K562 (cell line): ENCODE data around the gene SAP30BP. TPM values are rescaled to one million over a fixed set of nuclear protein-coding genes. Genes with fewer than 3 reads are reported as not detected.

ENCODE experiments used
- ATAC-seq: fragments of 200-7000 bp; cut with Tn5 transposase; 3 replicates; pipeline ENCODE4 v1.9.1; 2020; ENCODE audit warnings: moderate library complexity
- BruUV-seq: library from RNA; stranded (reverse); fragments of 400-500 nt; replicated peaks from 2 replicates; lab custom pipeline; 2021; lab: Mats Ljungman, UMichigan
- CTCF ChIA-PET: fragments of 300-600 bp; formaldehyde crosslinking; extraction: SDS; loops from one replicate; lab custom pipeline; 2021; ENCODE audit warnings: low intra/inter-chr PET ratio; lab: Yijun Ruan, JAX
- POLR2A ChIA-PET: fragments of 300-600, 350-650 bp; sonication (Branson Sonifier 250); formaldehyde crosslinking; extraction: SDS; loops from one replicate; lab custom pipeline; 2021; ENCODE audit warnings: antibody characterized with exemption, inconsistent platforms; lab: Yijun Ruan, JAX
- DNase-seq, 4 experiments: peaks; one replicate each; pipeline versions ENCODE4 v3.0.0 to v3.0.0-alpha.2; 2011 to 2018; ENCODE audit warnings: low spot score in 3 of 4, mixed read lengths in 3 of 4; ENCODE audit errors: extremely low read depth in 1 of 4
- FAIRE-seq: peaks from 2 replicates; lab custom pipeline; 2011; peaks lifted over from hg19 to GRCh38; lab: Jason Lieb, UNC
- H2AFZ ChIP-seq: 2 replicates; pipeline ENCODE4 v1.6.0; 2011; ENCODE audit warnings: low read depth, low read length, control low read depth, inconsistent platforms
- H3K27ac ChIP-seq: fragments of 200-600 bp; 3 replicates; pipeline ENCODE4 v1.8.0; 2011; ENCODE audit warnings: low read depth, mild to moderate bottlenecking, control low read depth, inconsistent platforms, low read length, moderate library complexity, mixed read lengths; ENCODE audit errors: extremely low read depth
- H3K27me3 ChIP-seq, 2 experiments: fragments of 300-600 bp in 1 of 2; 2 replicates in 1 of 2; 3 replicates in 1 of 2; pipeline versions ENCODE4 v1.6.0 to v1.8.0; 2011; ENCODE audit warnings: inconsistent platforms in 2 of 2, low read length in 2 of 2, mild to moderate bottlenecking in 1 of 2, mixed read lengths in 1 of 2, moderate library complexity in 1 of 2; ENCODE audit not compliant: control insufficient read depth in 2 of 2, insufficient read depth in 2 of 2
- H3K36me3 ChIP-seq: fragments of 300-600 bp; 3 replicates; pipeline ENCODE4 v1.8.0; 2011; ENCODE audit warnings: mild to moderate bottlenecking, low read length, inconsistent platforms; ENCODE audit not compliant: control insufficient read depth, insufficient read depth
- H3K4me1 ChIP-seq, 2 experiments: fragments of 200-600 bp in 1 of 2; replicated peaks in 1 of 2; 2 replicates in 1 of 2; 3 replicates in 1 of 2; pipeline versions ENCODE4 v1.5.1 to v1.8.0; 2011; ENCODE audit warnings: inconsistent platforms in 2 of 2, low read length in 2 of 2, mild to moderate bottlenecking in 1 of 2, mixed read lengths in 1 of 2, moderate library complexity in 1 of 2; ENCODE audit not compliant: control insufficient read depth in 2 of 2, insufficient read depth in 2 of 2
- H3K4me2 ChIP-seq: 2 replicates; pipeline ENCODE4 v1.6.1; 2011; ENCODE audit warnings: low read length, control low read depth, inconsistent platforms, mixed read lengths; ENCODE audit not compliant: insufficient read depth
- H3K4me3 ChIP-seq: fragments of 200-600 bp; sonication (generic), shearing (Covaris generic); 2 replicates; pipeline ENCODE4 v1.5.1; 2016; ENCODE audit warnings: control low read depth, inconsistent platforms
- H3K79me2 ChIP-seq: fragments of 200-600 bp; 3 replicates; pipeline ENCODE4 v1.8.0; 2011; ENCODE audit warnings: low read length, inconsistent platforms; ENCODE audit not compliant: control insufficient read depth, insufficient read depth
- H3K9ac ChIP-seq, 2 experiments: 2 replicates each; pipeline versions ENCODE4 v1.6.0 to v1.6.1; 2011; ENCODE audit warnings: low read depth in 2 of 2, low read length in 2 of 2, control low read depth in 1 of 2, inconsistent platforms in 1 of 2, mild to moderate bottlenecking in 1 of 2, mixed read lengths in 1 of 2; ENCODE audit not compliant: insufficient read depth in 1 of 2
- H3K9me1 ChIP-seq: one replicate; pipeline ENCODE4 v1.6.0; 2011; ENCODE audit warnings: inconsistent platforms, mild to moderate bottlenecking, low read length, moderate library complexity; ENCODE audit not compliant: control insufficient read depth, insufficient read depth
- H3K9me3 ChIP-seq: replicated peaks from 2 replicates; pipeline ENCODE4 v1.5.1; 2011; ENCODE audit warnings: low read depth, low read length, inconsistent platforms; ENCODE audit not compliant: control insufficient read depth, insufficient read depth
- H4K20me1 ChIP-seq: replicated peaks from 2 replicates; pipeline ENCODE4 v1.6.1; 2011; ENCODE audit warnings: low read length, inconsistent platforms, mixed read lengths; ENCODE audit not compliant: control insufficient read depth, insufficient read depth
- NR2C2 ChIP-seq, 2 experiments: fragments of 200-800 bp in 1 of 2; sonication (Bioruptor generic) in 1 of 2; sonication (generic) in 1 of 2; formaldehyde crosslinking in 1 of 2; IDR thresholded peaks; 2 replicates each; pipeline versions ENCODE4 v1.6.1 to v1.8.0; 2016 to 2022; ENCODE audit warnings: mild to moderate bottlenecking in 1 of 2, missing compliant biosample characterization in 1 of 2, missing genetic modification characterization in 1 of 2, missing genetic modification reagents in 1 of 2
- RAD51 ChIP-seq: fragments of 450-650 bp; IDR thresholded peaks from 2 replicates; pipeline ENCODE4 v1.7.1; 2016; ENCODE audit warnings: low read depth, mild to moderate bottlenecking, borderline replicate concordance
- TGIF2 ChIP-seq: sonication (generic); formaldehyde crosslinking; IDR thresholded peaks from 2 replicates; pipeline ENCODE4 v1.8.1; 2022; ENCODE audit warnings: mild to moderate bottlenecking, missing genetic modification reagents, moderate library complexity
- ZNF79 ChIP-seq: fragments of 250-450 bp; sonication (Bioruptor Pico); IDR thresholded peaks from 2 replicates; pipeline ENCODE4 v1.4.0; 2020; ENCODE audit warnings: low read depth, mild to moderate bottlenecking, moderate library complexity
- WGBS: fragments of 100-300 bp; shearing (Covaris generic); methylation state at CpG from one replicate; pipeline ENCODE4 v1.1.6; 2016; ENCODE audit warnings: low coverage, mixed read lengths; ENCODE audit not compliant: insufficient coverage; ENCODE audit errors: missing lambda C conversion rate; 5-methylcytosine and 5-hydroxymethylcytosine counted together
- in situ Hi-C: fragments of 300-500 bp; cut with MboI; formaldehyde crosslinking; loops from 4 replicates; pipeline ENCODE4 v1.15.0; 2018; ENCODE audit warnings: inconsistent platforms, mixed read lengths
- intact Hi-C: fragments of 100-400 bp; cut with micrococcal nuclease; formaldehyde crosslinking; loops from 2 replicates; pipeline ENCODE4 v1.14.2; 2022
- polyA plus RNA-seq, 8 experiments: library from polyadenylated mRNA; depleted of rRNA in 4 of 8; stranded (reverse) in 5 of 8; unstranded in 3 of 8; fragments of >200 nt; fragmentation: Nextera tagmentation in 2 of 8; fragmentation: Illumina TruSeq in 1 of 8; extraction: Ambion mirVana in 2 of 8; extraction: Trizol in 1 of 8; gene quantifications; 2 replicates each; pipeline versions ENCODE4 v1.2.1 to v1.2.3, GENCODE V29; 2011 to 2014; ENCODE audit warnings: inconsistent platforms in 1 of 8, missing spikeins in 1 of 8
- total RNA-seq, 7 experiments: library from RNA; depleted of rRNA in 6 of 7; stranded (reverse); fragments of >200 nt in 6 of 7; fragmentation: Illumina TruSeq in 2 of 7; extraction: Trizol in 2 of 7; gene quantifications; 2 replicates each; pipeline versions ENCODE4 v1.2.1 to v1.2.3, GENCODE V29; 2011 to 2021; ENCODE audit warnings: low replicate concordance in 1 of 7
- TF ChIP-seq, protein P1 (sequence below): sonication (generic); formaldehyde crosslinking; IDR thresholded peaks from 2 replicates; pipeline ENCODE4 v1.9.0; 2022; ENCODE audit warnings: mild to moderate bottlenecking, missing genetic modification reagents
- TF ChIP-seq, protein P2 (sequence below): sonication (generic); formaldehyde crosslinking; IDR thresholded peaks from 2 replicates; pipeline ENCODE4 v1.8.1; 2023; ENCODE audit warnings: mild to moderate bottlenecking, missing genetic modification reagents
- TF ChIP-seq, protein P3 (sequence below): fragments of 450-650 bp; IDR thresholded peaks from 2 replicates; pipeline ENCODE4 v1.6.1; 2016; ENCODE audit warnings: mild to moderate bottlenecking, moderate library complexity

The SAP30BP gene
- total and polyA plus RNA-seq, 9 of the 15 experiments (the other 6 are each of a cell fraction or from before 2014, with no cell fraction given): 45.3 to 154 (median 71.7) TPM

- WGBS: 36% methylated on average over 13 of the region's 14 CpGs
- ChIA-PET POLR2A (interaction anchor here (0.6 to 1.4 kb wide), 9 partner anchors 9 to 750 kb away, joined by 3 to 7 read pairs (median 3); partner anchors contain the start of gene CDR2L), CTCF (no interaction called here)
- Histone ChIP-seq H3K36me3 (no peaks in the 10 kb centered on the region), H3K4me3 (no peak overlapping the region), H3K9ac (peak overlapping the region in 1 of 2 experiments; percentile 28; a peak in 1 of 4 replicates), H3K9me1 (peaks cover 4% of the 10 kb centered on the region), H2AFZ (peak overlapping the region; percentile 35; the same call in 1 of the 2 replicates), H3K4me2 (no peak overlapping the region), H4K20me1 (peaks cover 3% of the 10 kb centered on the region; the same call in 1 of the 2 replicates), H3K79me2 (no peaks in the 10 kb centered on the region), H3K4me1 (peaks cover 0 to 51% of the 10 kb centered on the region in 2 experiments; a peak in 2 of 5 replicates), H3K9me3 (no peaks in the 10 kb centered on the region), H3K27me3 (peaks cover 0 to 5% of the 10 kb centered on the region in 2 experiments; a peak in 2 of 5 replicates), H3K27ac (no peak overlapping the region)
- FAIRE-seq (no peak), ATAC-seq (peak; percentile 41; the same call in 2 of the 3 replicates), DNase-seq (peak in 3 of 4 experiments; percentile 37 to 54 (median 48))
- intact Hi-C loops (no loop called here), in situ Hi-C loops (no loop called here)
- no TSS peak for BruUV-seq
- TF ChIP-seq NR2C2 (CRISPR knock-in tag; IDR thresholded peaks at IDR 0.05) (no peak), NR2C2 (tag; IDR thresholded peaks at IDR 0.05) (peak; percentile 67), ZNF79 (no peak), TGIF2 (CRISPR knock-in tag) (no peak), RAD51 (peak; percentile 78)
- TF ChIP-seq, protein P1, sequence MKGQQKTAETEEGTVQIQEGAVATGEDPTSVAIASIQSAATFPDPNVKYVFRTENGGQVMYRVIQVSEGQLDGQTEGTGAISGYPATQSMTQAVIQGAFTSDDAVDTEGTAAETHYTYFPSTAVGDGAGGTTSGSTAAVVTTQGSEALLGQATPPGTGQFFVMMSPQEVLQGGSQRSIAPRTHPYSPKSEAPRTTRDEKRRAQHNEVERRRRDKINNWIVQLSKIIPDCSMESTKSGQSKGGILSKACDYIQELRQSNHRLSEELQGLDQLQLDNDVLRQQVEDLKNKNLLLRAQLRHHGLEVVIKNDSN (CRISPR knock-in tag): peak; percentile 87
- TF ChIP-seq, protein P2, sequence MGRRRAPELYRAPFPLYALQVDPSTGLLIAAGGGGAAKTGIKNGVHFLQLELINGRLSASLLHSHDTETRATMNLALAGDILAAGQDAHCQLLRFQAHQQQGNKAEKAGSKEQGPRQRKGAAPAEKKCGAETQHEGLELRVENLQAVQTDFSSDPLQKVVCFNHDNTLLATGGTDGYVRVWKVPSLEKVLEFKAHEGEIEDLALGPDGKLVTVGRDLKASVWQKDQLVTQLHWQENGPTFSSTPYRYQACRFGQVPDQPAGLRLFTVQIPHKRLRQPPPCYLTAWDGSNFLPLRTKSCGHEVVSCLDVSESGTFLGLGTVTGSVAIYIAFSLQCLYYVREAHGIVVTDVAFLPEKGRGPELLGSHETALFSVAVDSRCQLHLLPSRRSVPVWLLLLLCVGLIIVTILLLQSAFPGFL: no peak
- TF ChIP-seq, protein P3, sequence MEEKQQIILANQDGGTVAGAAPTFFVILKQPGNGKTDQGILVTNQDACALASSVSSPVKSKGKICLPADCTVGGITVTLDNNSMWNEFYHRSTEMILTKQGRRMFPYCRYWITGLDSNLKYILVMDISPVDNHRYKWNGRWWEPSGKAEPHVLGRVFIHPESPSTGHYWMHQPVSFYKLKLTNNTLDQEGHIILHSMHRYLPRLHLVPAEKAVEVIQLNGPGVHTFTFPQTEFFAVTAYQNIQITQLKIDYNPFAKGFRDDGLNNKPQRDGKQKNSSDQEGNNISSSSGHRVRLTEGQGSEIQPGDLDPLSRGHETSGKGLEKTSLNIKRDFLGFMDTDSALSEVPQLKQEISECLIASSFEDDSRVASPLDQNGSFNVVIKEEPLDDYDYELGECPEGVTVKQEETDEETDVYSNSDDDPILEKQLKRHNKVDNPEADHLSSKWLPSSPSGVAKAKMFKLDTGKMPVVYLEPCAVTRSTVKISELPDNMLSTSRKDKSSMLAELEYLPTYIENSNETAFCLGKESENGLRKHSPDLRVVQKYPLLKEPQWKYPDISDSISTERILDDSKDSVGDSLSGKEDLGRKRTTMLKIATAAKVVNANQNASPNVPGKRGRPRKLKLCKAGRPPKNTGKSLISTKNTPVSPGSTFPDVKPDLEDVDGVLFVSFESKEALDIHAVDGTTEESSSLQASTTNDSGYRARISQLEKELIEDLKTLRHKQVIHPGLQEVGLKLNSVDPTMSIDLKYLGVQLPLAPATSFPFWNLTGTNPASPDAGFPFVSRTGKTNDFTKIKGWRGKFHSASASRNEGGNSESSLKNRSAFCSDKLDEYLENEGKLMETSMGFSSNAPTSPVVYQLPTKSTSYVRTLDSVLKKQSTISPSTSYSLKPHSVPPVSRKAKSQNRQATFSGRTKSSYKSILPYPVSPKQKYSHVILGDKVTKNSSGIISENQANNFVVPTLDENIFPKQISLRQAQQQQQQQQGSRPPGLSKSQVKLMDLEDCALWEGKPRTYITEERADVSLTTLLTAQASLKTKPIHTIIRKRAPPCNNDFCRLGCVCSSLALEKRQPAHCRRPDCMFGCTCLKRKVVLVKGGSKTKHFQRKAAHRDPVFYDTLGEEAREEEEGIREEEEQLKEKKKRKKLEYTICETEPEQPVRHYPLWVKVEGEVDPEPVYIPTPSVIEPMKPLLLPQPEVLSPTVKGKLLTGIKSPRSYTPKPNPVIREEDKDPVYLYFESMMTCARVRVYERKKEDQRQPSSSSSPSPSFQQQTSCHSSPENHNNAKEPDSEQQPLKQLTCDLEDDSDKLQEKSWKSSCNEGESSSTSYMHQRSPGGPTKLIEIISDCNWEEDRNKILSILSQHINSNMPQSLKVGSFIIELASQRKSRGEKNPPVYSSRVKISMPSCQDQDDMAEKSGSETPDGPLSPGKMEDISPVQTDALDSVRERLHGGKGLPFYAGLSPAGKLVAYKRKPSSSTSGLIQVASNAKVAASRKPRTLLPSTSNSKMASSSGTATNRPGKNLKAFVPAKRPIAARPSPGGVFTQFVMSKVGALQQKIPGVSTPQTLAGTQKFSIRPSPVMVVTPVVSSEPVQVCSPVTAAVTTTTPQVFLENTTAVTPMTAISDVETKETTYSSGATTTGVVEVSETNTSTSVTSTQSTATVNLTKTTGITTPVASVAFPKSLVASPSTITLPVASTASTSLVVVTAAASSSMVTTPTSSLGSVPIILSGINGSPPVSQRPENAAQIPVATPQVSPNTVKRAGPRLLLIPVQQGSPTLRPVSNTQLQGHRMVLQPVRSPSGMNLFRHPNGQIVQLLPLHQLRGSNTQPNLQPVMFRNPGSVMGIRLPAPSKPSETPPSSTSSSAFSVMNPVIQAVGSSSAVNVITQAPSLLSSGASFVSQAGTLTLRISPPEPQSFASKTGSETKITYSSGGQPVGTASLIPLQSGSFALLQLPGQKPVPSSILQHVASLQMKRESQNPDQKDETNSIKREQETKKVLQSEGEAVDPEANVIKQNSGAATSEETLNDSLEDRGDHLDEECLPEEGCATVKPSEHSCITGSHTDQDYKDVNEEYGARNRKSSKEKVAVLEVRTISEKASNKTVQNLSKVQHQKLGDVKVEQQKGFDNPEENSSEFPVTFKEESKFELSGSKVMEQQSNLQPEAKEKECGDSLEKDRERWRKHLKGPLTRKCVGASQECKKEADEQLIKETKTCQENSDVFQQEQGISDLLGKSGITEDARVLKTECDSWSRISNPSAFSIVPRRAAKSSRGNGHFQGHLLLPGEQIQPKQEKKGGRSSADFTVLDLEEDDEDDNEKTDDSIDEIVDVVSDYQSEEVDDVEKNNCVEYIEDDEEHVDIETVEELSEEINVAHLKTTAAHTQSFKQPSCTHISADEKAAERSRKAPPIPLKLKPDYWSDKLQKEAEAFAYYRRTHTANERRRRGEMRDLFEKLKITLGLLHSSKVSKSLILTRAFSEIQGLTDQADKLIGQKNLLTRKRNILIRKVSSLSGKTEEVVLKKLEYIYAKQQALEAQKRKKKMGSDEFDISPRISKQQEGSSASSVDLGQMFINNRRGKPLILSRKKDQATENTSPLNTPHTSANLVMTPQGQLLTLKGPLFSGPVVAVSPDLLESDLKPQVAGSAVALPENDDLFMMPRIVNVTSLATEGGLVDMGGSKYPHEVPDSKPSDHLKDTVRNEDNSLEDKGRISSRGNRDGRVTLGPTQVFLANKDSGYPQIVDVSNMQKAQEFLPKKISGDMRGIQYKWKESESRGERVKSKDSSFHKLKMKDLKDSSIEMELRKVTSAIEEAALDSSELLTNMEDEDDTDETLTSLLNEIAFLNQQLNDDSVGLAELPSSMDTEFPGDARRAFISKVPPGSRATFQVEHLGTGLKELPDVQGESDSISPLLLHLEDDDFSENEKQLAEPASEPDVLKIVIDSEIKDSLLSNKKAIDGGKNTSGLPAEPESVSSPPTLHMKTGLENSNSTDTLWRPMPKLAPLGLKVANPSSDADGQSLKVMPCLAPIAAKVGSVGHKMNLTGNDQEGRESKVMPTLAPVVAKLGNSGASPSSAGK: 0 out of 2 replicates have a peak, but pooled peaks have one; percentile 13
Observed at GRCh38 chr17:75738218-75738802, 71.2 kb downstream of the SAP30BP start.
